RWPE2 (cell line): ENCODE data around the gene ZSCAN25.

Experiments used
- ATAC-seq: fragments of 200-7000 bp; cut with Tn5 transposase; 3 replicates; pipeline ENCODE4 v1.9.1; 2021; ENCODE audit warnings: low read depth
- DNase-seq: peaks from one replicate; pipeline ENCODE4 v3.0.0-alpha.2; 2020; ENCODE audit warnings: low spot score
- H3K27ac ChIP-seq: fragments of 450-650 bp; 2 replicates; pipeline ENCODE4 v1.5.1; 2017; ENCODE audit warnings: mild to moderate bottlenecking; ENCODE audit not compliant: poor library complexity, severe bottlenecking
- H3K27me3 ChIP-seq: fragments of 250-450 bp; sonication (Bioruptor Pico); 2 replicates; pipeline ENCODE4 v1.5.1; 2021; ENCODE audit warnings: mild to moderate bottlenecking, moderate library complexity; ENCODE audit not compliant: insufficient read depth, poor library complexity, severe bottlenecking
- H3K36me3 ChIP-seq: fragments of 250-450 bp; sonication (Bioruptor Pico); 2 replicates; pipeline ENCODE4 v1.5.1; 2020; ENCODE audit warnings: low read depth, mild to moderate bottlenecking, moderate library complexity
- H3K4me1 ChIP-seq: fragments of 250-450 bp; sonication (Bioruptor Pico); 2 replicates; pipeline ENCODE4 v1.5.1; 2021; ENCODE audit warnings: mild to moderate bottlenecking, moderate library complexity; ENCODE audit not compliant: insufficient read depth, poor library complexity, severe bottlenecking
- H3K4me3 ChIP-seq: fragments of 250-450 bp; sonication (Bioruptor Pico); 2 replicates; pipeline ENCODE4 v1.5.1; 2021; ENCODE audit warnings: mild to moderate bottlenecking, moderate library complexity; ENCODE audit not compliant: severe bottlenecking
- H3K9me3 ChIP-seq: fragments of 250-450 bp; sonication (Bioruptor Pico); 2 replicates; pipeline ENCODE4 v1.5.1; 2021; ENCODE audit warnings: mild to moderate bottlenecking, moderate library complexity; ENCODE audit not compliant: severe bottlenecking
- TF ChIP-seq, protein P1 (sequence below): fragments of 450-650 bp; IDR thresholded peaks from one replicate; pipeline ENCODE4 v1.5.1; 2017; ENCODE audit warnings: mild to moderate bottlenecking, moderate library complexity; ENCODE audit not compliant: poor library complexity, severe bottlenecking

The ZSCAN25 gene

DNA sequence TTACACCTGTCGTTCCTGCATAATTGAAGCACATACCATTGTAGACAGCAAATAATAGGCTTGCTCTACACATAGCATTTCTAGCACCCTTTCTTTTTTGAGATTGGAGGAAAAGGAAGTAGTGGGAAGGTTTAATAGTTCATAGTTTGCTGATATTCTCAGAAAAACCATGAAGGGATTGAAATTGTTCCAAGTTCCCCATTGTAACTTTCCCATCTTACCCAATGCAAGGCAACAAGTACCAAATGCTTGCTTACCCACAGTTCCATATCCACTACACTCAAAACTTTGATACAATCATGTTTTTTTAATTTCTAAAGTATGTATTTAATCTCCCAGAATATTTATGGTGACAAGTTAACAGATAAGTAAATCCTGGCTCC is 49.3 kb downstream of the ZSCAN25 start:
- H3K4me3 ChIP-seq = no peak overlapping the region
- no peak for ATAC-seq
- no peaks in the 10 kb centered on the region for H3K9me3 ChIP-seq
- H3K27ac ChIP-seq = no peak overlapping the region
- TF ChIP-seq, protein P1, sequence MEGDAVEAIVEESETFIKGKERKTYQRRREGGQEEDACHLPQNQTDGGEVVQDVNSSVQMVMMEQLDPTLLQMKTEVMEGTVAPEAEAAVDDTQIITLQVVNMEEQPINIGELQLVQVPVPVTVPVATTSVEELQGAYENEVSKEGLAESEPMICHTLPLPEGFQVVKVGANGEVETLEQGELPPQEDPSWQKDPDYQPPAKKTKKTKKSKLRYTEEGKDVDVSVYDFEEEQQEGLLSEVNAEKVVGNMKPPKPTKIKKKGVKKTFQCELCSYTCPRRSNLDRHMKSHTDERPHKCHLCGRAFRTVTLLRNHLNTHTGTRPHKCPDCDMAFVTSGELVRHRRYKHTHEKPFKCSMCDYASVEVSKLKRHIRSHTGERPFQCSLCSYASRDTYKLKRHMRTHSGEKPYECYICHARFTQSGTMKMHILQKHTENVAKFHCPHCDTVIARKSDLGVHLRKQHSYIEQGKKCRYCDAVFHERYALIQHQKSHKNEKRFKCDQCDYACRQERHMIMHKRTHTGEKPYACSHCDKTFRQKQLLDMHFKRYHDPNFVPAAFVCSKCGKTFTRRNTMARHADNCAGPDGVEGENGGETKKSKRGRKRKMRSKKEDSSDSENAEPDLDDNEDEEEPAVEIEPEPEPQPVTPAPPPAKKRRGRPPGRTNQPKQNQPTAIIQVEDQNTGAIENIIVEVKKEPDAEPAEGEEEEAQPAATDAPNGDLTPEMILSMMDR = no peak
- no peaks in the 10 kb centered on the region for H3K27me3 ChIP-seq
- no peak for DNase-seq
- no peaks in the 10 kb centered on the region for H3K36me3 ChIP-seq
- H3K4me1 ChIP-seq = no peaks in the 10 kb centered on the region

DNA sequence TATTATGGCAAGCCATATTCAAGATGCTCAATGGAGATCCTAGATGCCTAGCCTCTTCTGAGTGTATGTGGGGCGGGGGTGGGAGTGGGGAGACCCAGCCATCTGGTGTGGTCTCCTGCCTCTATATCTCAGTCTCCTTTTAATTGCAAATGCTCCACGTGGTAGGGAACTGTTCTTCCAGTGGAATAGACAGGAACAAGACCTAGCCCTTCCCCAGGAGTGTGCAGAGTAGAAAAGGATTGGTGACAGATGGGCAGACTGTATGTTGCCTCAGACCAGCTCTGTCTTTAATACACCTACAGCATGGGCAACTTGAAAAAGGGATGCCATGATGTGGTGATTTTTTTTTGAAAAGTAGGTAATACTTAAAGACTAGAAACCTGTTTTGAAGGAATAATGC is 50.4 kb downstream of the ZSCAN25 start:
- no peak for ATAC-seq
- H3K27me3 ChIP-seq = no peaks in the 10 kb centered on the region
- H3K4me1 ChIP-seq = no peaks in the 10 kb centered on the region
- DNase-seq = no peak
- TF ChIP-seq, protein P1 = no peak
- no peak overlapping the region for H3K4me3 ChIP-seq
- no peaks in the 10 kb centered on the region for H3K9me3 ChIP-seq
- no peak overlapping the region for H3K27ac ChIP-seq
- H3K36me3 ChIP-seq = no peaks in the 10 kb centered on the region

DNA sequence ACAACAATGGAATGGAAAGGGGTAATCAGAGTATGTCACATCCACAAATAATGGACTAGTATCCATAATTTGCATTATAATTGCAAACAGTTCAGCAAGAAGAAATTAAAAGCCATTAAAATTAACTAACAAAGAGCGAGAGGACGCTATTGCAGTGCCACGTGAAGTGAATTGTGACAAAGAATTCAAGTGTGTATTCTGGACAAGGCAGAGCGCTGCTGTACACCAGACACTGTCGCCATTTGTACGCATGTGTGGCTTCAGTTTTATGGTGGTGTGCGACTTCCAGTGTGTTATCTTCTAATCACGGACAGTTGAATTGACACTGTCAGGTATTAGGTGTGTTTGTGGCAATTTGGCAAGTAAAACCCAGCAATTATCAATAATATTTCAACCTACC is 51.8 kb downstream of the ZSCAN25 start:
- Histone ChIP-seq H3K27me3 (no peaks in the 10 kb centered on the region), H3K36me3 (no peaks in the 10 kb centered on the region), H3K9me3 (no peaks in the 10 kb centered on the region), H3K27ac (no peak overlapping the region), H3K4me3 (no peak overlapping the region), H3K4me1 (no peaks in the 10 kb centered on the region)
- TF ChIP-seq, protein P1 = no peak
- no peak for ATAC-seq
- DNase-seq = no peak

DNA sequence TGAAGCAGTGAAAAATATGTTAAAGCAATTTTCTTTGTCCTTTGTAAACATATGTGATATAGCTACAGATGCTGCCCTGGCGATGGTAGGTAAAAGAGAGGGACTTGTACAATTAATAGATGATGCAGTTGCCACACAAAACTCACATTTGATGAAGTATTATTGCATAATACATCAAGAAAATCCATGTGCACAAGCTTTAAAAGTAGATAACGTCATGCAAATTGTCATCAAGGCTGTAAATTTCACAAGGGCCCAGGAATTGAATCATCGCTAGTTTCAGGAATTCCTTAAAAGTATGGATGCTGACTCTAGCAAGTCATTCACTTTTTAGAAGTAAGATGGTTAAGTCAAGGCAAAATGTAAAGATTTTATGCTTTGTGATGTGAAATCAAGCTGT is 53.0 kb downstream of the ZSCAN25 start:
- ATAC-seq (no peak), DNase-seq (no peak)
- Histone ChIP-seq H3K4me1 (no peaks in the 10 kb centered on the region), H3K4me3 (no peak overlapping the region), H3K9me3 (no peaks in the 10 kb centered on the region), H3K27me3 (no peaks in the 10 kb centered on the region), H3K36me3 (no peaks in the 10 kb centered on the region), H3K27ac (no peak overlapping the region)
- TF ChIP-seq, protein P1 = no peak

DNA sequence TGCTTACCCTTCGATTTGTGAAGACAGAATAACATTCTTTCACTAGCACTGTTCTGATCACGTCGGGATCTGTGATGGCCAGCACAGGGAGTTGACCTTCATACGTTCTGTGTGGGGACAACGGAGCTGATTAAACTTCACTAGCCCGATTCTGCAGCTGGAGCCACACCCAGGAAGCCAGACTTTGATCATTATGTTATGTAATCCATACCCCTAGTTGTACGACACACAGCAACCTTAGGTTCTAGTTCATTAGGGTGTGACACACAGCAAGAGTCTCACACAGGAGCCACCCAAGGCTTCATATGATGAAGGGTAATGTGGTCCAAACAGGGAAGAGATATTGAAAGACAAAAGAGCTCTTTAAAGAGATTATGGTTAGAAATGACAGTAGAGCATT is 55.8 kb downstream of the ZSCAN25 start:
- DNase-seq (no peak), ATAC-seq (no peak)
- Histone ChIP-seq H3K36me3 (no peaks in the 10 kb centered on the region), H3K9me3 (no peaks in the 10 kb centered on the region), H3K27me3 (no peaks in the 10 kb centered on the region), H3K4me3 (no peak overlapping the region), H3K27ac (no peak overlapping the region), H3K4me1 (no peaks in the 10 kb centered on the region)
- TF ChIP-seq, protein P1 = no peak
